ENCODE results near the gene AOPEP.

The AOPEP gene

GRCh38 chr9:94754976-94755475 is 28.5 kb downstream of the AOPEP start:
- CTCF ChIA-PET: interaction anchor here (0.6 kb wide), 2 partner anchors 372 to 373 kb away, joined by 3 to 5 read pairs; no protein-coding TSS in a partner anchor
- TF ChIP-seq CTCF (conservative IDR thresholded peaks at IDR 0.05; ENCODE audit: low read depth): no peak
- no peak overlapping the region for H3K27ac ChIP-seq
- POLR2A ChIA-PET (ENCODE audit: low non-redundant PET): no interaction called here
- DNase-seq (ENCODE audit: low spot score): no peak

- TF ChIP-seq CTCF (conservative IDR thresholded peaks at IDR 0.05; ENCODE audit: low read depth): no peak
- ChIA-PET POLR2A (ENCODE audit: low non-redundant PET) (no interaction called here), CTCF (no interaction called here)
- H3K27ac ChIP-seq: no peak overlapping the region
- no peak for DNase-seq (ENCODE audit: low spot score)
Observed at GRCh38 chr9:94757158-94757557, 30.7 kb downstream of the AOPEP start.

DNA sequence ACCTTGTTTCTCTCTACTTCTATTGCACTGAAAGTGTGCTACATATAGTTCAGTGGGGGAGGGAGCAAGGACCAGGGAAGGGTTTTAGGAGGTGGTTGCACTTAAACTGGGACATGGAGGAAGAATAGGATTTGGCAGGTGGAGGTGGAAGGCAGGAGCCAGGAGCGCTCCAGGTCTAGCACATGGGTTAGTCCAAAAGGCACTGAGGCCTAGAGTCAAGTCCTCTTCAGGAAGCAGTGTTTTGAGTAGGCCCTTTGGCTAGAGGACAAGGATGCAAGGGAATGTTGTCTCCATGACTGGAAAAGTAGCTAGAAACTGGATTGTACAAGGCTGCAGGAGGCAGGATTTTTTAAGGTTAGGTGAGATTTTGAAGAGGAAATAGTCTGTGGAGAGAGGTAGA is 31.5 kb downstream of the AOPEP start:
- DNase-seq (ENCODE audit: low spot score): no peak
- H3K27ac ChIP-seq: no peak overlapping the region
- TF ChIP-seq CTCF (conservative IDR thresholded peaks at IDR 0.05; ENCODE audit: low read depth): no peak
- ChIA-PET CTCF (interaction anchor here (0.6 kb wide), 1 partner anchor 176 kb away, joined by 3 read pairs; no protein-coding TSS in a partner anchor), POLR2A (ENCODE audit: low non-redundant PET) (no interaction called here)

DNA sequence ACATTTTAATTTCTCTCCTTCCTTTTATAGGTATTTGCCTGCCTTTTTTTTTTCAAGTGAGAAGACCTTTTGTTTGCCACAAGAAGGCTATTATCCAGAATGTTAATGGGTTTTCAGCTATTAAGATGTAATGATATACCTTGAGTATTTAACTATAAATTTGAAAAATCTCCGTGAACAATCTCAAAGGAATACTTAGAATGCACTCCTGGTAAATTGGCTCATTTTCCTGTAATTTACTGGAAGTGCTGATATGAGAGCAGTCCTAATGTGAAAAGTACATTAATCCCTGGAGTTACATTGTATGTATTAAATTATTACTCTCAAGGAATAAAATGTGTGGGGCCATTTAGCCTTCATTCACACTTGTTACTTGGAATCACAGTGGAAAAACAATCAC is 32.4 kb downstream of the AOPEP start:
- POLR2A ChIA-PET (ENCODE audit: low non-redundant PET): no interaction called here

DNA sequence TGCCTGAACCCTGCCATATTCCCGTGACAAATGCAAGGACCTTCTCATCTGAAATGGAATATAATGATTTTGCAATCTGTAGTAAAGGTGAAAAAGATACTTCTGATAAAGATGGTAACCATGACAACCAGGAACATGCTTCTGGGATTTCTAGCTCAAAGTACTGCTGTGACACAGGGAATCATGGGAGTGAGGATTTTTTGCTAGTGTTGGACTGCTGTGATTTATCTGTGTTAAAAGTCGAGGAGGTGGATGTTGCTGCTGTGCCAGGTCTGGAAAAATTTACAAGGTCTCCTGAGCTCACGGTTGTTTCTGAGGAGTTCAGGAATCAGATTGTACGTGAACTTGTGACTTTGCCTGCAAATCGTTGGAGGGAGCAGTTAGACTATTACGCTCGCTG is 33.5 kb downstream of the AOPEP start:
- ChIA-PET CTCF (interaction anchor here (0.7 kb wide), 1 partner anchor 9 kb away, joined by 10 read pairs; no protein-coding TSS in a partner anchor), POLR2A (ENCODE audit: low non-redundant PET) (no interaction called here)
- no peak for TF ChIP-seq CTCF (conservative IDR thresholded peaks at IDR 0.05; ENCODE audit: low read depth)
- H3K27ac ChIP-seq: no peak overlapping the region
- no peak for DNase-seq (ENCODE audit: low spot score)

More for the DNA sequence above, 32.4 kb downstream of the AOPEP start:
- CTCF ChIA-PET: interaction anchor here (0.6 kb wide), 1 partner anchor 176 kb away, joined by 3 read pairs; no protein-coding TSS in a partner anchor
- no peak for DNase-seq (ENCODE audit: low spot score)
- no peak overlapping the region for H3K27ac ChIP-seq
- TF ChIP-seq CTCF (conservative IDR thresholded peaks at IDR 0.05; ENCODE audit: low read depth): no peak

DNA sequence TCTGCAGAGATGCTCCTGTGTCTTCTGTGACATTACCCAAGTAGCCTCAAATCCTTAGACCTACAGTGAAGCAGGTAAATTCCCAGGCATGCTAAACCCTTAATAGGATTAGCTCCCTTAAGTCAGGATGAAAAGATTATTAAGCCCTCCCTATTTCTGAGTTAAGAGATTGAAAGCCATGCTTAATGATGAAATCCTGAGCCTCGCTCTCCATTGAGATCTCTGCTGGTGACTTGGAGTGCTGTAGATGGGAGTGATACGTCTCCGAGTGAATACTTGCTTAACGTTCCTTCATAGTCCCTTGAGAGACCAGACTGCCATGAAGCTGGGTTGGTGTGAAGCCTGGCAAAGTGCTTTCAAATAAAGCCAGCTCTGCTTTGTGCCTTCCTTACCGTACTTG is 34.2 kb downstream of the AOPEP start:
- CTCF ChIA-PET: interaction anchor here (0.7 kb wide), 1 partner anchor 9 kb away, joined by 10 read pairs; no protein-coding TSS in a partner anchor

More for the DNA sequence above, 34.2 kb downstream of the AOPEP start:
- DNase-seq (ENCODE audit: low spot score): no peak
- no peak overlapping the region for H3K27ac ChIP-seq
- POLR2A ChIA-PET (ENCODE audit: low non-redundant PET): no interaction called here
- no peak for TF ChIP-seq CTCF (conservative IDR thresholded peaks at IDR 0.05; ENCODE audit: low read depth)
